Hindlimb muscle (tissue), 1 donor: ENCODE data around the gene TMPRSS2. TPM values are rescaled to one million over a fixed set of nuclear protein-coding genes. Genes with fewer than 3 reads are reported as not detected.

Source experiments
- DNase-seq: peaks from one replicate; pipeline ENCODE4 v3.0.0-alpha.2; 2013
- polyA plus RNA-seq: library from polyadenylated mRNA; unstranded; fragments of 120-200 nt; gene quantifications from one replicate; pipeline ENCODE4 v1.2.1, GENCODE V29; 2013; ENCODE audit not compliant: insufficient read length

TMPRSS2 gene
- polyA plus RNA-seq, 1 donor = not detected

- DNase-seq = no peak
Measured at GRCh38 chr21:41509733-41510132, 1.8 kb upstream of the TMPRSS2 start.

GRCh38 chr21:41509145-41509496 is 1.2 kb upstream of the TMPRSS2 start:
- no peak for DNase-seq

- DNase-seq = no peak
Measured at GRCh38 chr21:41508415-41509144, 622 bp upstream of the TMPRSS2 start.

GRCh38 chr21:41506611-41507520 is 1.1 kb downstream of the TMPRSS2 start:
- DNase-seq = no peak

GRCh38 chr21:41506005-41506594 is 1.9 kb downstream of the TMPRSS2 start:
- no peak for DNase-seq

GRCh38 chr21:41504030-41504429 is 3.9 kb downstream of the TMPRSS2 start:
- no peak for DNase-seq

GRCh38 chr21:41503331-41503730 is 4.6 kb downstream of the TMPRSS2 start:
- DNase-seq = no peak

GRCh38 chr21:41501919-41502318 is 6.0 kb downstream of the TMPRSS2 start:
- DNase-seq = no peak

- no peak for DNase-seq
Measured at GRCh38 chr21:41500931-41501381, 7.0 kb downstream of the TMPRSS2 start.

- no peak for DNase-seq
Measured at GRCh38 chr21:41500363-41500762, 7.6 kb downstream of the TMPRSS2 start.

GRCh38 chr21:41499920-41500319 is 8.0 kb downstream of the TMPRSS2 start:
- DNase-seq = no peak

- DNase-seq = no peak
Measured at GRCh38 chr21:41497788-41498187, 10.2 kb downstream of the TMPRSS2 start.

- no peak for DNase-seq
Measured at GRCh38 chr21:41497008-41497407, 10.9 kb downstream of the TMPRSS2 start.

- DNase-seq = no peak
Measured at GRCh38 chr21:41494242-41494641, 13.7 kb downstream of the TMPRSS2 start.

- DNase-seq = no peak
Measured at GRCh38 chr21:41491412-41491811, 16.5 kb downstream of the TMPRSS2 start.

- DNase-seq = no peak
Measured at GRCh38 chr21:41490330-41490729, 17.6 kb downstream of the TMPRSS2 start.

- DNase-seq = no peak
Measured at GRCh38 chr21:41489329-41489728, 18.6 kb downstream of the TMPRSS2 start.

GRCh38 chr21:41488080-41488479 is 19.9 kb downstream of the TMPRSS2 start:
- no peak for DNase-seq

- no peak for DNase-seq
Measured at GRCh38 chr21:41487082-41487481, 20.9 kb downstream of the TMPRSS2 start.

GRCh38 chr21:41483973-41484372 is 24.0 kb downstream of the TMPRSS2 start:
- no peak for DNase-seq

- DNase-seq = no peak
Measured at GRCh38 chr21:41483415-41483814, 24.5 kb downstream of the TMPRSS2 start.

- no peak for DNase-seq
Measured at GRCh38 chr21:41482980-41483379, 25.0 kb downstream of the TMPRSS2 start.

- no peak for DNase-seq
Measured at GRCh38 chr21:41482301-41482700, 25.7 kb downstream of the TMPRSS2 start.
